Measurements from ENCODE around the gene CIROP.
A peak's percentile ranks its signal among the peaks of the same experiment; 100 is the strongest.

The CIROP gene

DNA sequence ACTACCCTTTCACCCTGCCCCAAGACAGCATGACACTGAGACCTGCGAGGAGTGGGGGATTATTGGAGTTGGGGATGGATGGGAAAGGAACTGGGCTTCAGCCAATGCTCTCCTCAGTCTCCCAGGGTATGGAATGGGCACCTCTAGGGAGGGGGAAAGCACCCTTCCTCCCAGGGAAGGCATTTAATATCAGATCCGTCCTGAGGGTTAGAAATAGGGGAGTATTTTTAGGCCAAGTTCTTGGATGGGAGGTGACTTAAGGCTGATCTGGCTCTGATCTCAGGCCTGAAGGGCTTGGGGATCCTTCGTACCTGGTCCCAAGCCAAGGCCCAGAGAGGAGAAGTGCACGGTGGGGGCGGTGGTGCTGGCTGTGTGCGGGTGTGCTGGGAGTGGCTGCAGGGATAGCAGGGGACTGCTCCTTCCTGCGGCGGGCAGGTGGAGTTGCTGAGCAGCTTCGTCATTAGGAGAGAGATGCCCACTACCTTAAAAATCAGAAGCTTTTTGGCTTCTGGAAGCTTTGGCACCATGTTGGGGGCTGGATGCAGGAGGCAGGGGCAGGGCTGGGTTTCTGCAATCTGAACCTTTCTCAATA lies 21.2 kb upstream of the CIROP start:
- no peak overlapping the region for H3K4me3 ChIP-seq (ENCODE audit: control insufficient read depth, low read depth, low read length)
- TF ChIP-seq, protein P1, sequence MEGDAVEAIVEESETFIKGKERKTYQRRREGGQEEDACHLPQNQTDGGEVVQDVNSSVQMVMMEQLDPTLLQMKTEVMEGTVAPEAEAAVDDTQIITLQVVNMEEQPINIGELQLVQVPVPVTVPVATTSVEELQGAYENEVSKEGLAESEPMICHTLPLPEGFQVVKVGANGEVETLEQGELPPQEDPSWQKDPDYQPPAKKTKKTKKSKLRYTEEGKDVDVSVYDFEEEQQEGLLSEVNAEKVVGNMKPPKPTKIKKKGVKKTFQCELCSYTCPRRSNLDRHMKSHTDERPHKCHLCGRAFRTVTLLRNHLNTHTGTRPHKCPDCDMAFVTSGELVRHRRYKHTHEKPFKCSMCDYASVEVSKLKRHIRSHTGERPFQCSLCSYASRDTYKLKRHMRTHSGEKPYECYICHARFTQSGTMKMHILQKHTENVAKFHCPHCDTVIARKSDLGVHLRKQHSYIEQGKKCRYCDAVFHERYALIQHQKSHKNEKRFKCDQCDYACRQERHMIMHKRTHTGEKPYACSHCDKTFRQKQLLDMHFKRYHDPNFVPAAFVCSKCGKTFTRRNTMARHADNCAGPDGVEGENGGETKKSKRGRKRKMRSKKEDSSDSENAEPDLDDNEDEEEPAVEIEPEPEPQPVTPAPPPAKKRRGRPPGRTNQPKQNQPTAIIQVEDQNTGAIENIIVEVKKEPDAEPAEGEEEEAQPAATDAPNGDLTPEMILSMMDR (conservative IDR thresholded peaks at IDR 0.05; ENCODE audit: control insufficient read depth, insufficient read depth, low read depth, low read length) = no peak

DNA sequence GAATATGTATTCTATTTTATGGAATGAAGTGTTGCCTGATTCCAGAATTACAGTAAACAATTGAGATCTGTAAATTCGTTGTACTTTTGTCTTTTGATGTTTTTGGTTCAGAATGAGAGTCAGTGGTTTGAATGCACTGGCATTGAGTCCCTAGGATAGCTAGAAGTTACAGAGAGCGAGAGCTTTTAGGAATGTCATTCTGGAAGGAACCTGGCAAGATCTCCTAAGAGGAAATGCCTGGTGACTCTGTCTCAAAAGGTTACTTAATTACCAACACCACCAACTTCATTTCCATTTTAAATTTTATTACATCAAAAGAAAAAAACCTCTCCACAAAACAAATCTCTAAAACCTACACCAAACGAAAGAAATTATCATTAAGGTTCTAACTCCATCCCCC lies 20.2 kb upstream of the CIROP start:
- TF ChIP-seq, protein P1 (conservative IDR thresholded peaks at IDR 0.05; ENCODE audit: control insufficient read depth, insufficient read depth, low read depth, low read length) = no peak
- DNase-seq (ENCODE audit: low read depth) = no peak
- no peak overlapping the region for H3K4me3 ChIP-seq (ENCODE audit: control insufficient read depth, low read depth, low read length)

More for the DNA sequence above, 21.2 kb upstream of the CIROP start:
- DNase-seq (ENCODE audit: low read depth) = no peak

DNA sequence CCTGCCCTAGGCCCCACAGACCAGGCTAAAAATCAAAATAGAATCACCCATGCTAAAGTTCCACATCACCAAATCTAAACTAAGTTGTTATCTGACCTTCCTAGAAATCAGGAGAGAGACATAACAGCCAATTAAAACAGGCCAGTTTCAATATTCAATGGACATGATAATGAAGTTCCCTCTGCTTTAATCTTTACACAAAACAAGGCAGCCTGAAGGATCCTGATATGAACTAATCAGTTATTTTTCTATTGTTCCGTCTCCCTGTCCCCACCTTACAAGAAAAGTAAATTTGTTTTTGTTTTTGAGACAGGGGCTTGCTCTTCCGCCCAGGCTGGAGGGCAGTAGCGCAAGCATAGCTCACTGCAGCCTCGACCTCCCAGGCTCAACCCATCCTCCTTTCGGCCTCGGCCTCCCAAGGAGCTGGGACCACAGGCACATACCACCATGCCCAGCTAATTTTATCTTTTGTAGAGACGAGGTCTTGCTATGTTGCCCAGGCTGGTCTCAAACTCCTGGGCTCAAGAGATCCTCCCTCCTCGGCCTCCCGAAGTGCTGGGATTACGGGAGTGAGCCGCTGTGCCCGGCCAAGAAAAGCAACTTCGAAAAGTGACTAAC lies 19.7 kb upstream of the CIROP start:
- H3K4me3 ChIP-seq (ENCODE audit: control insufficient read depth, low read depth, low read length) = no peak overlapping the region
- DNase-seq (ENCODE audit: low read depth) = no peak
- TF ChIP-seq, protein P1 (conservative IDR thresholded peaks at IDR 0.05; ENCODE audit: control insufficient read depth, insufficient read depth, low read depth, low read length) = no peak

DNA sequence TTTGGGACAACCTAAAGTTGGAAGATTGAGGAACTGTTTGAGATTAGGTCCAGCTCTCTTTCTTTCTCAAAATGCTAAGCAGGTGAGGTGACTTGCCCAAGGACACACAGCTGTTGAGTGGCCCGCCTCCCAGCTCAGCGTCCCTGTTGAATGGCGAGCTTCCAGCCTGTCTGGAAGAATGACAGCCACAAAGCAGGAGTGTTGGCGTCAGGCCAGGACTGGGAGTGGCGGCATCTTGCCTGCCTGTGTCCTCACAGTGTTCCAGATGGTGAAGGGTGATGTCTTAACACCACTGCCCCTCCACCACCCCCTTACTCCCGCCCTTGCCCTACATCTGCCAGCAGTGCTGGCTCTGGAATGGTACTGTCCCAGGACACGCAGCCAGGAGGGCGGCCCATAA lies 18.6 kb upstream of the CIROP start:
- no peak overlapping the region for H3K4me3 ChIP-seq (ENCODE audit: control insufficient read depth, low read depth, low read length)
- DNase-seq (ENCODE audit: low read depth) = no peak
- TF ChIP-seq, protein P1 (conservative IDR thresholded peaks at IDR 0.05; ENCODE audit: control insufficient read depth, insufficient read depth, low read depth, low read length) = no peak

DNA sequence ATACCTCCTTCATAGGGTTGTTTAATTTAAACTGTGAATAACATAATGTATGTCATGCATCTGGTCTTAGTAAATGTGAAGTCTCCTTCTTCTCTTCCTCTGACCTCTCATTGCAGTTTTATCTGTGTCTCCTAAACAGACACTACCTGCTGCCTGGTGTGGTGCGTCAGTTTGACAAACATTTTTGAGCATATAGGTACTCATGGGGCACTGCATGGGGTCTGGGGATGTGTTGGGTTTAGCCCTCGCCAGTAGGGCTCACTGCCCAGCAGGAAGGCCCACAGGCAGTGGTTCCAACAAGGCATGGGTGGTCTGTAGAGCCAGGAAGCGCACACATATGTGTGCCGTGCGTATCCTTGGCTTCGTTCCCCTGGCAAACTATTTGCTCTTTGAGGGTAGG lies 17.3 kb upstream of the CIROP start:
- TF ChIP-seq, protein P1 (conservative IDR thresholded peaks at IDR 0.05; ENCODE audit: control insufficient read depth, insufficient read depth, low read depth, low read length) = no peak
- DNase-seq (ENCODE audit: low read depth) = no peak
- H3K4me3 ChIP-seq (ENCODE audit: control insufficient read depth, low read depth, low read length) = no peak overlapping the region

DNA sequence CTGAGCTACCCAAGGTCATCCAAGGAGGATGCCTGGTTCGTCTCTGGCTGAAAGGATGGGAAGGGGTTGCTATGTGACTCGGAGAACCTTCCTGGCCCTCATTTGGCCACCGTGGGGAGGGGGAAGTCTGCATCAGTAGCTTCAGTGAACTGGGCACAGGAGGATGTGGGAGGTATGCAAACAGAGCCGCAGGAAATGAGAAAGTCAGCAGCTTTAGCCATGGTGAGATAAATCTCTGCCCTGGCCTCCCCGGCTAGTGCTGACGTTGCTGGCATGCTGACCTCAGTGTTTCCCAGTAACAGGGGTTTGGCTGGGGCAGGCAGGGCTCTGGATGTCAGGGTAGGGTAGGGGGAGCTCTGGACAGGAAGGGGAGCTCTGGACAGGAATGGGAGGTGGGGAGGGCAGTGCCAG lies 16.6 kb upstream of the CIROP start:
- TF ChIP-seq, protein P1 (conservative IDR thresholded peaks at IDR 0.05; ENCODE audit: control insufficient read depth, insufficient read depth, low read depth, low read length) = no peak
- H3K4me3 ChIP-seq (ENCODE audit: control insufficient read depth, low read depth, low read length) = no peak overlapping the region
- peak; percentile 62 for DNase-seq (ENCODE audit: low read depth)

Measured in fibroblast of mammary gland (primary cell).